ENCODE measurements around the gene NUP50.

NUP50 gene

DNA sequence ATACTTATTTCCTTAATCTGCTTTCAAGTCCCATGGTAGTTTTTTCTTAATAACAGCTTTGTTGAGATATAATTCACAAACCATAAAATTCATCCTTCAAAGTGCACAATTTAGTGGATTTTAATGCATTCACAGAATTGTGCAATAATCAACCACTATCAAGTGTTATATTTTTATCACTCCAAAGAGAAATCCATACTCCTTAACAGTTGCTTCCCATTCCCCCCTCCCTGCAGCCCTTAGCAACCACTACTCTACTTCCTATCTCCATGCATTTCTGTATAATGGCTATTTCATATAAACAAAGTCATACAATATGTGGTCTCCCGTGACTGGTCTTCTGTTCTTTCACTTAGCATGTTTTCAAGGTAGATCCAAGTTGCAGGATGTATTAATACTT, 18.8 kb upstream of the NUP50 start:
- H3K27me3 ChIP-seq (ENCODE audit: low read depth), result no peaks in the 10 kb centered on the region
- no peaks in the 10 kb centered on the region for H3K9me3 ChIP-seq
- no peak for DNase-seq (ENCODE audit: low spot score in 2 of 2)
- H3K4me3 ChIP-seq, result no peak overlapping the region
- H3K36me3 ChIP-seq (replicated peaks), result peaks cover 16% of the 10 kb centered on the region
- in situ Hi-C loops (cut with MboI; ENCODE audit: low sequenced_read_pairs), result no loop called here
- H3K4me1 ChIP-seq, result peaks cover 3% of the 10 kb centered on the region; the same call in 1 of the 2 replicates

DNA sequence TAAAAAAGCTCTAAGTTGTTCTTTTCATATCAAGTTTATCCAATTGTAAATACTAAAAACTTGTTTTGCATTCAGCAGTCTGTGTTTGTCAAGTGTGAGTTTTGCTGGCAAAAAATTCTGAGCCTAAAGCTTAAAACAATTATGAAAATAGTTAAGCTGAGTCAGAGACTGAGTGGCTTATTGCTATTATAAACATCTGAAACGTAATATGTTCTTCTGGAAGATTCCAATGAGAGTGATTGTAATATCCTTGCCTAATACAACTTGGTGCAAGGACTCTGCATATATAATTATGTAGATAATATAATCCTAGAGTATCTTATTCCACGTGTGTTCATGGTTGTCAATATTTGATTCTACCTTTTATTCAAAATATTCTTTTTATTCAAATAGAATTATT, 14.1 kb upstream of the NUP50 start:
- in situ Hi-C loops (cut with MboI; ENCODE audit: low sequenced_read_pairs), result no loop called here
- Histone ChIP-seq H3K9me3 (no peaks in the 10 kb centered on the region), H3K36me3 (replicated peaks) (peaks cover 26% of the 10 kb centered on the region), H3K27me3 (ENCODE audit: low read depth) (no peaks in the 10 kb centered on the region), H3K4me1 (peaks cover 3% of the 10 kb centered on the region; the same call in 1 of the 2 replicates), H3K4me3 (no peak overlapping the region)
- no peak for DNase-seq (ENCODE audit: low spot score in 2 of 2)

DNA sequence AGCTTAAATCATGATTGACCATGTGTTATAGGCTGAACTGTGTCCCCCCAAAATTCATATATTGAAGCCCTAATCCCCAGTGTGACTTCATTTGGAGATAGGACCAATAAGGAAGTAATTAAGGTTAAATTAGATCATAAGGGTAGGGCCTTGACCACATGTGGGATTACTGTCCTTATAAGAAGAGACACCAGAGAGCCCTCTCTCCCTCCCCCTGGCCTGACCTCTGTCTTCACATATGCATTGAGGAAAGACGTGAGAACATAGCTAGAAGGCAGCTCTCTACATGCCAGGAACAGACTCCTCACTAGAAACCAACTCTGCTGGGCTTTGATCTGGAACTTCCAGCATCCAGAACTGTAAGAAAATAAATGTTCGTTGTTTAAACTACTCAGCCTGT, 13.6 kb upstream of the NUP50 start:
- H3K4me1 ChIP-seq, result peaks cover 3% of the 10 kb centered on the region; the same call in 1 of the 2 replicates
- no peak for DNase-seq (ENCODE audit: low spot score in 2 of 2)
- H3K27me3 ChIP-seq (ENCODE audit: low read depth), result no peaks in the 10 kb centered on the region
- peaks cover 26% of the 10 kb centered on the region for H3K36me3 ChIP-seq (replicated peaks)
- in situ Hi-C loops (cut with MboI; ENCODE audit: low sequenced_read_pairs), result no loop called here
- H3K4me3 ChIP-seq, result no peak overlapping the region
- H3K9me3 ChIP-seq, result no peaks in the 10 kb centered on the region

DNA sequence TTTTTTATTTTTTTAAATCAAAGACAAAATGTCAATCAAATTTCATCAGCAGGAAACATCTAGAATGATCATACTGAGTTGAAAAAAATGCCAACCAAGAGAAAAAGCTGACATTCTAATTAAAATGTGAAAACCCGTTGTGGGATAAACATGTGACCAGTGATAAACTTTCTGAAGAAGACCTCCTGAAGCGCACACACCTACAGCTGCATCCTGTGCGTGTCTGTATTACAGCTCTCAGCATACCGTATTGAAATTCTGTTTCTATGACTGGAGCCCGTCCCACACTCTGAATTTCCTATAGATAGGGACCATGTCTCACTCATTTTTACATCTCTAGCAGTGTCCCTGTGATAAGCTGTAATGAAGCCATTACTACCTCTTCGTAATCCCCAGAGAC, 12.2 kb upstream of the NUP50 start:
- no peaks in the 10 kb centered on the region for H3K4me1 ChIP-seq
- no peaks in the 10 kb centered on the region for H3K9me3 ChIP-seq
- no peak for DNase-seq (ENCODE audit: low spot score in 2 of 2)
- peaks cover 34% of the 10 kb centered on the region for H3K36me3 ChIP-seq (replicated peaks)
- in situ Hi-C loops (cut with MboI; ENCODE audit: low sequenced_read_pairs), result no loop called here
- H3K27me3 ChIP-seq (ENCODE audit: low read depth), result no peaks in the 10 kb centered on the region
- no peak overlapping the region for H3K4me3 ChIP-seq

DNA sequence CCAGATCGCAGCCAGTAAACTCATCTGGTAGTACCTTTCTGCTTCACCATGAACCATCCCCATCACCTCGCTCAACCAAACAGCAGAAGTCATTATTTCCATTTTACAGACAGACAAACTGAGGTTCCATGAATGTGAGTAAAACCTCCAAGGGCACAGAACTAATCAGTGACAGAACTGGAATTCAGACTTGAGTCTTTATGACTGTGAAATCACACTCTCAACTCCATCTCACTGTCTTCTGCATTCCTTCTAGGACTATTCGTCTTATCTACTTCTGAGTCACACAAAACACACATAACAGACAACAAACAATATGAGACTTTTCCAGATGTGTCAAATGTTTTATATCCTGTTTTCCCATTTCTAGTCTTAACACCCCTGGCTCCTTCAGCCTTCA, 9.3 kb upstream of the NUP50 start:
- Histone ChIP-seq H3K36me3 (replicated peaks) (peaks cover 42% of the 10 kb centered on the region), H3K4me3 (no peak overlapping the region), H3K27me3 (ENCODE audit: low read depth) (no peaks in the 10 kb centered on the region), H3K4me1 (peaks cover 9% of the 10 kb centered on the region), H3K9me3 (no peaks in the 10 kb centered on the region)
- in situ Hi-C loops (cut with MboI; ENCODE audit: low sequenced_read_pairs), result no loop called here
- DNase-seq (ENCODE audit: low spot score in 2 of 2), result no peak

DNA sequence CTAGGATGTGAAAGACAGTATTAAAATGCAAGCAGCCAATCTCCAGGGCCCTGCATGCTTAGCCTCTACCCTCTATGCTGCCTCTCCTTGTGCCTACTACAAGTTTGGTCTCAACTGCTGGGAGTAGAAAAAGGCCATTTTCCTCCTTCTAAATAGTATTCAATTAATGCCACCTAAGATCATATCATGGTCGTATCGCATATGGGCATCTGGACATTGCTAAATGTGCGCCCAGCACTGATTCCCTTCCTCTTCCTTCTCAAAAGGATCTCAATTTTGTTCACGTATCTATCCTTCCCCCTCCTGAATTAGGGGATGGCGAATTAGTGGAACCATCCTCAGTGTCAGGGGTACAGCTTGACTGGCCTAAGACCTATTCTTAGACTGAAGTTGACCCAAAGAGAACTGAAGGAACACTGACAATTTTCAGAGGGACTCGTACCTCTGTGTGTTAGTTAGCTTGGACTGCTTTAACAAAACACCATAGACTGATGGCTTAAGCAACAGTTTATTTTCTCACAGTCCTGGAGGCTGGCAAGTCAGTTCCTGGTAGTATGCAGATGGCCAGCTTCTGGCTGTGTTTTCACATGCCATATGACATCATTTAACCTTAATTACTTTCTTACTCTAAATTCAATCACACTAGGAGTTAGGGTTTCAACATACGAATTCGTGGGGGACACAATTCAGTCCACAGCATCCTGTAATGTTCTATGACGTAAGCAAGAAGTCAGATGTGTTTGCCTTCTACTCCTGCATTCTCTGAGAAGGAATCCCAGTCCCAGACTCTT, 8.5 kb upstream of the NUP50 start:
- Histone ChIP-seq H3K4me1 (peaks cover 18% of the 10 kb centered on the region), H3K9me3 (no peaks in the 10 kb centered on the region), H3K4me3 (no peak overlapping the region), H3K27me3 (ENCODE audit: low read depth) (no peaks in the 10 kb centered on the region), H3K36me3 (replicated peaks) (peaks cover 36% of the 10 kb centered on the region)
- in situ Hi-C loops (cut with MboI; ENCODE audit: low sequenced_read_pairs), result no loop called here
- DNase-seq (ENCODE audit: low spot score in 2 of 2), result no peak

DNA sequence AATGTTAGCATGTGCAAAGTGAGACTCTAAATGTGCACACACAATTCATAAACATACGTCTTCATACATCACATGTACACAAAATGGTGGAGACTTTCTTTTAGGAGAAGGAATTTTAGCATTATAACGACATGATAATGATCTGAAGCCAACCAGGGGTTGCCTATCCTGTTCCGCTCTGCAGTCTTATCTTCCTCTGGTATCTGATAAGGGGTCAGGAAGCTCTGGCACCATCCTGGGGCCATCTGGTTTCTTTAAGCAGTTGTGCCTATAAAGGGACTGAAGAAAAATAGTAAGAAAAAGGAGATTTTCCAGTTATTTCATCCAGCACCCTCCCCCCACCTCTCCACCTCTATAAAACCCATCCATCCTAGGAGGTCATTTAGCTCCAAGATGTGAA, 5.8 kb upstream of the NUP50 start:
- H3K36me3 ChIP-seq (replicated peaks), result peaks cover 28% of the 10 kb centered on the region
- H3K27me3 ChIP-seq (ENCODE audit: low read depth), result no peaks in the 10 kb centered on the region
- H3K4me3 ChIP-seq, result no peak overlapping the region
- no peak for DNase-seq (ENCODE audit: low spot score in 2 of 2)
- in situ Hi-C loops (cut with MboI; ENCODE audit: low sequenced_read_pairs), result no loop called here
- no peaks in the 10 kb centered on the region for H3K9me3 ChIP-seq
- H3K4me1 ChIP-seq, result peaks cover 27% of the 10 kb centered on the region

DNA sequence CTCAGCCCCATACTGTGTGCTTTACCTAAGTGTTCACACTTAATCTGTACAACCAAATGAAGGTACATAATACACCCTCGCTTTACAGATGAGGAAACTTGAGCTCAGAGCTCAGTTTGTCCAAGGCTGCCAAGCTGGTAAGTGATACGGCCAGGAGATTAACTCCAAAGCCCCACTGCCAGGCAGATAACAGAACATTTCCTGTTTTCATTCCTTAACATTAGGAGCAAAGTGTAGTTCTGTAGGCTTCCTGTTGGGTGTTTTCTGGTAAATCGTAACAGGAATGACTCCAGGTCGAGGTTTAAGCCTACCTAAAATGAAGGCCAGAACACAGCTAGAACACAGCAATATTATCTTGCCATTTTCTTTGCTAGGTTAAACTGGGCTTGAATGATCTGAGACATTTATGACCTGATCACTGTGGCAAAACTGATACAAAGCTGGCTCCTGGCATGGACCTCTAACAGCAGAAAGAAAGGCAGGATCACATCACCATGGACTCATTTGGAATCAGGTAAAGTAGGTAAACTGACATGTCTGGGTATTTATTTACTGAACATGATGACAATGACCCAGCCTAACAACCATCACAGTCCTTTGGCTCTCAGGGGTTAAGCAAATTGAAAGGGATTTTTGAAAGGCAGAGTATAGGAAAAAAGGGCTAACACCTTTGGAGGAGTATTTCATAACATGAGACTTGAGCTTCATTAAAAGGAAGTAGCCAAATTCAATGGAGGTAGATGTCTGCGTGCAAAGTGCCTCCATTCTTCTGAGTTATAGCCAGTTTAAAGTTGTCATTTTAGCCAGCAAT, 3.9 kb upstream of the NUP50 start:
- Histone ChIP-seq H3K27me3 (ENCODE audit: low read depth) (no peaks in the 10 kb centered on the region), H3K4me1 (peaks cover 27% of the 10 kb centered on the region), H3K36me3 (replicated peaks) (peaks cover 28% of the 10 kb centered on the region), H3K9me3 (no peaks in the 10 kb centered on the region), H3K4me3 (no peak overlapping the region)
- DNase-seq (ENCODE audit: low spot score in 2 of 2), result no peak
- in situ Hi-C loops (cut with MboI; ENCODE audit: low sequenced_read_pairs), result no loop called here

DNA sequence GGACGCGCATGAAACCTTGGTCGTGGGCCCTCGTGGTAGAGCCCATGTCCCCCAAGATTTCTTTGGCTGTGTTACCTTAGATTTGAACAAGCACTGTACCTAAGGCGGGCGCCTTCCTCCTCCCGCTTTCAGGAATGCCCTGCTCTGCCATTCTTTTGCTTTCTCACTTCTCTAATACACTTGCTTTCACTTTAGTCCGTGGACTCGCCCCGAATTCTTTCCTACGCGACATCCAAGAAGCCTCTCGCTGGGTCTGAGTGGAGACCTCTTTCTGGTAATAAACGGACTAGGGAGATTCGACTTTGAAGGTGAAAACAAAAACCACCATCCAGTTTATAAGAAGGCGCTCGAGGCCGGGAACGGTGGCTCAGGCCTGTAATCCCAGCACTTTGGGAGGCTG, 1.2 kb upstream of the NUP50 start:
- in situ Hi-C loops (cut with MboI; ENCODE audit: low sequenced_read_pairs), result no loop called here
- DNase-seq (ENCODE audit: low spot score in 2 of 2), result peak in 1 of 2 experiments; percentile 29
- H3K4me3 ChIP-seq, result peak overlapping the region; percentile 67
- peaks cover 17% of the 10 kb centered on the region for H3K36me3 ChIP-seq (replicated peaks)
- H3K9me3 ChIP-seq, result no peaks in the 10 kb centered on the region
- H3K4me1 ChIP-seq, result peaks cover 34% of the 10 kb centered on the region
- no peaks in the 10 kb centered on the region for H3K27me3 ChIP-seq (ENCODE audit: low read depth)

DNA sequence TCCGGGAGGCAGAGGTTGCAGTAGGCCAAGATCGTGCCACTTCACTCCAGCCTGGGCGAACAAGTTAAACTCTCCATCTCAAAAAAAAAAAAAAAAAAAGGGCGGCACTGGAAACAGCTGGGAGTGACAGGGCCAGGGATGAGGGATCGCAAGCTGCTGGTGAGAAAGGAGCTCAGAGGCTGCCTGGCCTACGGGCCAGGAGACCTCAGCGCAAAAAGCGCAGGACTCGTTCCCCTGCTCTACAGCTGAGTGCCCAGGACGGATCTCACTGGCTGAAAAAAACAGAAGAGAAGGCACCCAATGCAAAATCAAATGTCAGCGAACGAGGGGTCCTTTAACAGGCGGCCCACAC, 650 bp upstream of the NUP50 start:
- peaks cover 34% of the 10 kb centered on the region for H3K4me1 ChIP-seq
- no peaks in the 10 kb centered on the region for H3K27me3 ChIP-seq (ENCODE audit: low read depth)
- peak in 1 of 2 experiments; percentile 41 for DNase-seq (ENCODE audit: low spot score in 2 of 2)
- peak overlapping the region; percentile 67 for H3K4me3 ChIP-seq
- no peaks in the 10 kb centered on the region for H3K9me3 ChIP-seq
- in situ Hi-C loops (cut with MboI; ENCODE audit: low sequenced_read_pairs), result no loop called here
- H3K36me3 ChIP-seq (replicated peaks), result peaks cover 16% of the 10 kb centered on the region

DNA sequence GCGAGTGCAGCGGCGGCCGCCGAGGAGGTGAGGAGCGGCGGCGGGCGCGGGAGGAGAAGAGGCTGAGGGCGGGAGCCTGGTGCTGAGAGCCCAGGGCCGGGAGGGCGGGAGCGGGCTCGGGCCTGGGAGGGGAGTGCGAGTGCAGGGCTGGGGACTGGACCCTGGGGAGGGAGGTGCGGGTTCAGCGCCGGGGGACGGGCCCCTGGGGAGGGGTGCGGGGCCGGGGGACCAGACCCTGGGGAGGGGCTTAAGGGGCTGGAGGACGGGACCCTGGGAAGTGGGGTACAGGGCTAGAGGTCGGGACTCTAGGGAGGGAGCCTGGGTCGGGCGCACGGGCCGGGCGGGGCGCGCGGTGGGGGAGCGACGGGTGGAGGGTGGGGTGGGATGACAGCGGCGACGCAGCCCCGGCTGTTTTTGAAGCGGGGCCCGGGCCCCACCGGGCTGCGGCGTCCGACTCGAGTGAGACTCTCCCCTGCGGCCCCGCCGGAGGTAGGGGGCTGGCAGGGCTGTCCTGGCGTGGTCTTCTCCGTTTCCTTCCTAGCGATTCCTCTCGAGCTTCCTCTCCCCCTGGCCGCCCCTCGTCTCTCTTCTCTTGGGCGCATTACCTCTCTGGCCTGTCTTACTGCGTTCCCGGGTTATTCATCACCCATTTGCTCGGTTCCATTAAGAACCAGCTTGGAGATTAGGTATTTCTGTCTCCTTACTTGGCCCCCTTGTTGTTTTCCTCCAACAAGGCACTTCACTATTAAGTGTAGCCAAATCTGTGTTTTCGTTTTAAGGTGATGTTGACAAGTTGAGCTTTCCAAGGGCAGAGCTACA, 754 bp downstream of the NUP50 start:
- H3K36me3 ChIP-seq (replicated peaks), result peaks cover 25% of the 10 kb centered on the region
- DNase-seq (ENCODE audit: low spot score in 2 of 2), result peak in 1 of 2 experiments; percentile 45
- H3K9me3 ChIP-seq, result no peaks in the 10 kb centered on the region
- H3K4me3 ChIP-seq, result peak overlapping the region; percentile 67
- no peaks in the 10 kb centered on the region for H3K27me3 ChIP-seq (ENCODE audit: low read depth)
- in situ Hi-C loops (cut with MboI; ENCODE audit: low sequenced_read_pairs), result no loop called here
- peaks cover 24% of the 10 kb centered on the region for H3K4me1 ChIP-seq

DNA sequence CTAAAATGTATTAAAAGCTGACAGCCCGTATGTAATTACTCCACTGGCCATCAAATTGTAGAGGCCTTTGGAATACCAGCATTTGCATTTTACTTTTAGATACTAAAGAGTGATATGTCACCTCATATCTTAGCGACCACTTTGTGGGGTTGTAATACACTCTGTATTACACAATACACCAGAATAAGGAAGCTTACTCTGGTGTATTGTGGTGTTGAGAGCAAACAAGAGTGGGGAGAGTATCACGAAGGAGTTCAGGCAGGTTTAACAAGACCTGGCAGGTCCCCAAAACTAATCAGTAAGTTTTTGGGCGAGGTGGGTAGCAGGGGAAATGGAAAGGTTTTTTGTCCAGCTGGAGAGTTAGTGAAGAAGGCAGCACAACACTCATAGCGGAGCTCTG, 3.2 kb downstream of the NUP50 start:
- no peak for DNase-seq (ENCODE audit: low spot score in 2 of 2)
- Histone ChIP-seq H3K27me3 (ENCODE audit: low read depth) (no peaks in the 10 kb centered on the region), H3K4me1 (peaks cover 8% of the 10 kb centered on the region), H3K36me3 (replicated peaks) (peaks cover 49% of the 10 kb centered on the region), H3K4me3 (no peak overlapping the region), H3K9me3 (no peaks in the 10 kb centered on the region)
- in situ Hi-C loops (cut with MboI; ENCODE audit: low sequenced_read_pairs), result no loop called here

DNA sequence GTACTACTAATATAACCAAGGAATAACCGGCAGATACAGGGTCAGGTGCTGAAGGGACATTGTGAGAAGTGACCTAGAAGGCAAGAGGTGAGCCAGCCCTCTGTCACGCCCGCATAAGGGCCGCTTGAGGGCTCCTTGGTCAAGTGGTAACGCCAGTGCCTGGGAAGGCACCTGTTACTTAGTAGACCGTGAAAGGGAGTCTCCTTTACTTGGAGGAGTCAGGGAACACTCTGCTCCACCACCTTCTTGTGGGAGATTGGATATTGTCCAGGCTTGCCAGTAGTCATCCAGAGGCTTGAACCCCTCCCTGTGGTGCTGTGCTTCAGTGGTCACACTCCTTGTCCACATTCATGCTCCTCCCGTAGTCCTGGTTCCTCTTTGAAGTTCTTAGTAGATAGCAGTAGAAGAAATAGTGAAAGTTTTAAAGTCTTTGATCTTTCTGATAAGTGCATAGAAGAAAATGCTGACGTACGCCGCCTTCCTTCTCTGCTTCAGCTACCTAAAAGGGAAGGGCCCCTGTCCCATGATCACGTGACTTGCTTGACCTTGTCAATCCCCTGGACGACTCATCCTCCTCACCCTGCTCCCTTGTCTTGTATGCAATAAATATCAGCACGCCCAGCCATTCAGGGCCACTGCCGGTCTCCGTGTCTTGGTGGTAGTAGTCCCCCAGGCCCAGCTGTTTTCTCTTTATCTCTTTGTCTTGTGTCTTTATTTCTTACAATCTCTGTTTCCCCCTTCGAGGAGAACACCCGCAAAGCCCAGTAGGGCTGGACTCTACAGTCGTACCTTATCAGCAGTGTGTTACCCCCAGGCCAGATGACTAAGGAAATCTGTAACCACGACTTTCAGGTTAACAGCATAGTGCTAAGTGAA, 6.1 kb downstream of the NUP50 start:
- in situ Hi-C loops (cut with MboI; ENCODE audit: low sequenced_read_pairs), result no loop called here
- peaks cover 7% of the 10 kb centered on the region for H3K4me1 ChIP-seq
- no peak for DNase-seq (ENCODE audit: low spot score in 2 of 2)
- H3K27me3 ChIP-seq (ENCODE audit: low read depth), result no peaks in the 10 kb centered on the region
- H3K36me3 ChIP-seq (replicated peaks), result peaks cover 77% of the 10 kb centered on the region
- H3K4me3 ChIP-seq, result no peak overlapping the region
- H3K9me3 ChIP-seq, result no peaks in the 10 kb centered on the region
